H1 (cell line): ENCODE results near the gene SPATA6L. TPM values are rescaled to one million over a fixed set of nuclear protein-coding genes. Genes with fewer than 3 reads are reported as not detected.

ENCODE experiments used
- BRCA1 ChIP-seq: IDR thresholded peaks from 2 replicates; pipeline ENCODE4 v1.6.1; 2012; ENCODE audit warnings: low read depth, low read length, improper control_type of control experiment
- CHD2 ChIP-seq: IDR thresholded peaks from 2 replicates; pipeline ENCODE4 v1.6.1; 2012; ENCODE audit warnings: low read length, improper control_type of control experiment
- GABPA ChIP-seq: IDR thresholded peaks from 2 replicates; pipeline ENCODE4 v1.6.1; 2011; ENCODE audit warnings: mild to moderate bottlenecking, low read length, moderate library complexity, borderline replicate concordance; ENCODE audit not compliant: insufficient read depth
- KDM1A ChIP-seq: fragments of 200-600, 300-600 bp; sonication (generic); IDR thresholded peaks from 2 replicates; pipeline ENCODE4 v1.7.1; 2016; ENCODE audit warnings: mild to moderate bottlenecking, low read length, borderline replicate concordance
- NANOG ChIP-seq: IDR thresholded peaks from 2 replicates; pipeline ENCODE4 v1.6.1; 2011; ENCODE audit warnings: low read length, low read depth, mild to moderate bottlenecking, inconsistent platforms; ENCODE audit not compliant: insufficient read depth, poor library complexity, severe bottlenecking
- POU5F1 ChIP-seq: IDR thresholded peaks from 2 replicates; pipeline ENCODE4 v1.6.1; 2011; ENCODE audit warnings: low read depth, mild to moderate bottlenecking, low read length, moderate library complexity
- SIRT6 ChIP-seq: IDR thresholded peaks from one replicate; pipeline ENCODE4 v1.7.1; 2012; ENCODE audit warnings: low read length, inconsistent platforms
- YY1 ChIP-seq: IDR thresholded peaks from 2 replicates; pipeline ENCODE4 v1.6.1; 2011; ENCODE audit warnings: low read depth, mild to moderate bottlenecking, low read length
- polyA plus RNA-seq, 7 experiments: library from polyadenylated mRNA; depleted of rRNA in 3 of 7; stranded (reverse) in 5 of 7; unstranded in 2 of 7; fragments of >200 nt in 5 of 7; fragments of 200-250 nt in 2 of 7; gene quantifications; 1 replicate in 5 of 7; 2 replicates in 1 of 7; 4 replicates in 1 of 7; pipeline versions ENCODE4 v1.2.1 to v1.2.3, GENCODE V29; 2011 to 2013; ENCODE audit warnings: missing spikeins in 2 of 7, mixed read lengths in 2 of 7
- total RNA-seq: library from RNA; stranded (reverse); fragmentation: NEBNext Ultra II Directional; extraction: Animal tissue kit (Norgen Biotek cat#: 25700); gene quantifications from 2 replicates; pipeline ENCODE4 v1.2.1, GENCODE V29; 2021

Gene SPATA6L
- total and polyA plus RNA-seq, 2 of the 8 experiments (the other 6 are each of a cell fraction or from before 2014, with no cell fraction given): 0.57 to 1.1 TPM

- no peak for TF ChIP-seq POU5F1
- TF ChIP-seq SIRT6: no peak
- TF ChIP-seq YY1: peak; percentile 55; the same call in 1 of the 2 replicates
- TF ChIP-seq NANOG: no peak
- 0 out of 2 replicates have a peak, but pooled peaks have one; percentile 16 for TF ChIP-seq CHD2
- 0 out of 2 replicates have a peak, but pooled peaks have one; percentile 5 for TF ChIP-seq BRCA1
- TF ChIP-seq KDM1A: no peak
- TF ChIP-seq GABPA: peak; percentile 84
Measured at GRCh38 chr9:4662108-4662988, 3.9 kb downstream of the SPATA6L start, which contains the start of gene PLPP6 (continued).
